HCT116 (cell line): ENCODE data around the gene PIGBOS1. TPM values are rescaled to one million over a fixed set of nuclear protein-coding genes. Genes with fewer than 3 reads are reported as not detected.

Source experiments
- ATAC-seq: fragments of 200-7000 bp; cut with Tn5 transposase; 2 replicates; pipeline ENCODE4 v1.9.1; 2020; ENCODE audit warnings: mild to moderate bottlenecking, moderate library complexity
- BruUV-seq: library from RNA; stranded (reverse); fragments of 400-500 nt; replicated peaks from 2 replicates; lab custom pipeline; 2021; lab: Mats Ljungman, UMichigan
- CTCF ChIA-PET: fragments of 300-600 bp; sonication (Branson Sonifier 250); formaldehyde crosslinking; loops from one replicate; lab custom pipeline; 2021; ENCODE audit warnings: antibody characterized with exemption; lab: Charles Lee
- POLR2A ChIA-PET: fragments of 300-600, 350-600 bp; sonication (Branson Sonifier 250); formaldehyde crosslinking; loops from one replicate; lab custom pipeline; 2021; ENCODE audit warnings: antibody characterized with exemption; lab: Charles Lee
- RAD21 ChIA-PET, 2 experiments: fragments of 300-600 bp; sonication (Branson Sonifier 250); formaldehyde crosslinking; loops; one replicate each; lab custom pipeline; 2023; ENCODE audit warnings: low total read pairs in 2 of 2; ENCODE audit not compliant: uncharacterized antibody in 2 of 2, unreplicated experiment in 2 of 2, low non-redundant PET in 1 of 2; lab: Charles Lee
- DNase-seq: peaks from one replicate; pipeline ENCODE4 v3.0.0-alpha.2; 2010; ENCODE audit warnings: low read depth, low spot score
- H2AFZ ChIP-seq: fragments of 200-600 bp; shearing (Covaris generic), sonication (generic); 2 replicates; pipeline ENCODE4 v1.6.1; 2017; ENCODE audit warnings: low read depth, mixed run types, mixed read lengths, antibody characterized with exemption, low read length; ENCODE audit not compliant: poor library complexity, severe bottlenecking
- H3K27ac ChIP-seq: 2 replicates; pipeline ENCODE4 v1.5.1; 2012; ENCODE audit warnings: low read depth, low read length
- H3K27me3 ChIP-seq: fragments of 200-600 bp; sonication (generic); 2 replicates; pipeline ENCODE4 v1.6.1; 2016; ENCODE audit warnings: mixed run types, low read length, mixed read lengths; ENCODE audit not compliant: insufficient read depth
- H3K36me3 ChIP-seq, 2 experiments: fragments of 200-500 bp in 1 of 2; fragments of 200-600 bp in 1 of 2; sonication (Bioruptor generic) in 1 of 2; sonication (generic) in 1 of 2; 2 replicates each; pipeline versions ENCODE4 v1.5.1 to v1.6.1; 2014 to 2016; ENCODE audit warnings: low read length in 2 of 2, inconsistent platforms in 1 of 2, mixed read lengths in 1 of 2, mixed run types in 1 of 2; ENCODE audit not compliant: insufficient read depth in 2 of 2, control insufficient read depth in 1 of 2
- H3K4me1 ChIP-seq, 2 experiments: fragments of 200-600 bp in 1 of 2; sonication (generic) in 1 of 2; 2 replicates each; pipeline versions ENCODE4 v1.5.1 to v1.6.1; 2012 to 2017; ENCODE audit warnings: low read length in 2 of 2, inconsistent platforms in 1 of 2, mild to moderate bottlenecking in 1 of 2, mixed read lengths in 1 of 2, mixed run types in 1 of 2, moderate library complexity in 1 of 2; ENCODE audit not compliant: insufficient read depth in 2 of 2, control insufficient read depth in 1 of 2
- H3K4me2 ChIP-seq: fragments of 200-600 bp; sonication (generic); 2 replicates; pipeline ENCODE4 v1.6.1; 2017; ENCODE audit warnings: mixed run types, low read length, mixed read lengths
- H3K4me3 ChIP-seq, 2 experiments: fragments of 200-600 bp in 1 of 2; sonication (generic) in 1 of 2; replicated peaks in 1 of 2; 2 replicates each; pipeline ENCODE4 v1.5.1; 2011 to 2016; ENCODE audit warnings: low read length in 2 of 2, control low read depth in 1 of 2, low read depth in 1 of 2, mild to moderate bottlenecking in 1 of 2, mixed read lengths in 1 of 2, mixed run types in 1 of 2
- H3K79me2 ChIP-seq: fragments of 200-600 bp; sonication (generic); 2 replicates; pipeline ENCODE4 v1.6.1; 2017; ENCODE audit warnings: mild to moderate bottlenecking, mixed run types, low read length, moderate library complexity, mixed read lengths; ENCODE audit not compliant: insufficient read depth
- H3K9ac ChIP-seq: fragments of 200-600 bp; sonication (generic); 2 replicates; pipeline ENCODE4 v1.6.1; 2016; ENCODE audit warnings: low read length, mixed read lengths
- H3K9me2 ChIP-seq: fragments of 200-600 bp; sonication (generic), shearing (Covaris generic); 2 replicates; pipeline ENCODE4 v1.6.1; 2017; ENCODE audit warnings: mixed run types, mild to moderate bottlenecking, moderate library complexity; ENCODE audit not compliant: insufficient read depth
- H3K9me3 ChIP-seq, 2 experiments: fragments of 200-500 bp in 1 of 2; fragments of 200-600 bp in 1 of 2; sonication (Bioruptor generic) in 1 of 2; sonication (generic) in 1 of 2; 2 replicates each; pipeline ENCODE4 v1.6.1; 2014 to 2017; ENCODE audit warnings: low read length in 2 of 2, mixed read lengths in 2 of 2, inconsistent platforms in 1 of 2, low read depth in 1 of 2, mild to moderate bottlenecking in 1 of 2, mixed run types in 1 of 2, moderate library complexity in 1 of 2; ENCODE audit not compliant: control insufficient read depth in 1 of 2, insufficient read depth in 1 of 2
- H4K20me1 ChIP-seq: fragments of 200-600 bp; sonication (generic), shearing (Covaris generic); 2 replicates; pipeline ENCODE4 v1.6.1; 2017; ENCODE audit warnings: mixed run types, mild to moderate bottlenecking, moderate library complexity; ENCODE audit not compliant: insufficient read depth
- ATF3 ChIP-seq: IDR thresholded peaks from 2 replicates; pipeline ENCODE4 v1.6.1; 2012
- CEBPB ChIP-seq: IDR thresholded peaks from 2 replicates; pipeline ENCODE4 v1.6.1; 2012; ENCODE audit warnings: low read depth
- CTCF ChIP-seq, 3 experiments: fragments of 200-600 bp in 1 of 3; sonication (generic) in 1 of 3; IDR thresholded peaks in 2 of 3; conservative IDR thresholded peaks in 1 of 3; 2 replicates each; pipeline ENCODE4 v1.5.1; 2012 to 2017; ENCODE audit warnings: low read depth in 2 of 3, low read length in 2 of 3, antibody characterized with exemption in 1 of 3, borderline replicate concordance in 1 of 3, control low read depth in 1 of 3, mild to moderate bottlenecking in 1 of 3, mixed read lengths in 1 of 3, mixed run types in 1 of 3, moderate library complexity in 1 of 3; ENCODE audit not compliant: insufficient read depth in 1 of 3
- EGR1 ChIP-seq: IDR thresholded peaks from 2 replicates; pipeline ENCODE4 v1.6.1; 2012; ENCODE audit warnings: low read depth
- ELF1 ChIP-seq: IDR thresholded peaks from 2 replicates; pipeline ENCODE4 v1.6.1; 2012; ENCODE audit warnings: low read depth, borderline replicate concordance
- EZH2 ChIP-seq: fragments of 200-600 bp; sonication (generic); IDR thresholded peaks from 2 replicates; pipeline ENCODE4 v1.6.1; 2017; ENCODE audit warnings: antibody characterized with exemption, mixed run types
- EZH2phosphoT487 ChIP-seq: fragments of 200-600 bp; IDR thresholded peaks from 2 replicates; pipeline ENCODE4 v1.6.1; 2018; ENCODE audit warnings: antibody characterized with exemption, borderline replicate concordance
- FOSL1 ChIP-seq: IDR thresholded peaks from 2 replicates; pipeline ENCODE4 v1.6.1; 2012; ENCODE audit warnings: low read depth
- POLR2A ChIP-seq: IDR thresholded peaks from 2 replicates; pipeline ENCODE4 v1.7.0; 2011; ENCODE audit warnings: borderline replicate concordance; ENCODE audit not compliant: insufficient read depth, insufficient read length; ENCODE audit errors: extremely low read depth
- POLR2AphosphoS5 ChIP-seq: IDR thresholded peaks from 2 replicates; pipeline ENCODE4 v1.6.1; 2011; ENCODE audit warnings: mild to moderate bottlenecking, low read depth, low read length, moderate library complexity
- SIN3A ChIP-seq: IDR thresholded peaks from 2 replicates; pipeline ENCODE4 v1.6.1; 2012; ENCODE audit warnings: low read depth
- SP1 ChIP-seq: IDR thresholded peaks from 2 replicates; pipeline ENCODE4 v1.6.1; 2012; ENCODE audit warnings: low read depth
- SRF ChIP-seq: IDR thresholded peaks from 2 replicates; pipeline ENCODE4 v1.6.1; 2012; ENCODE audit warnings: low read depth
- ZFX ChIP-seq: fragments of 450-650 bp; IDR thresholded peaks from 2 replicates; pipeline ENCODE4 v1.6.1; 2017
- intact Hi-C: fragments of 100-400 bp; cut with micrococcal nuclease; formaldehyde crosslinking; loops from 2 replicates; pipeline ENCODE4 v1.10.0; 2022
- total RNA-seq: library from RNA; stranded (reverse); gene quantifications from one replicate; pipeline ENCODE4 v1.2.1, GENCODE V29; 2021; ENCODE audit not compliant: unreplicated experiment

PIGBOS1 gene
- total RNA-seq, 1 experiment from 2014 or later = 15.3 TPM

DNA sequence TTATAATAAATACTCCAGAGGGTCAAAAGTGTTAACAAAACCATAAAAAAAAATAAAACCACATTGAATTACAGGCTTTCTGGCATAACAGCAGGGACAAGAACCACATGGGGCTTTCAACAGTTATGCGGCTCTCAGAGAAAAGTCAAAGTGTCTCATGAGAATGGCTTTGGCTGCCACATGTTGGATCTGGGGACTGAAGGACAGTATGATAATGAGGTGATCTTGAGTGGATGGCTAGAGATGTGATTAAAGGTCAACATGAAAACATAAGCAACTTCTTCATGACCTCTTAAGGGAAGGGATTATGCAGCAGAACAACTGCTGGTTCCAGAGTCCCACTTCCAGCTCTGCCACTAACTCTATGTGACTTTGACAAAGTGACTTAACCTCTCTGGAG is 34.5 kb downstream of the PIGBOS1 start:
- Histone ChIP-seq H2AFZ (no peak overlapping the region), H4K20me1 (no peaks in the 10 kb centered on the region), H3K9me3 (no peaks in the 10 kb centered on the region), H3K4me2 (no peak overlapping the region), H3K36me3 (no peaks in the 10 kb centered on the region), H3K4me3 (no peak overlapping the region), H3K4me1 (peaks cover 8 to 26% of the 10 kb centered on the region in 2 experiments), H3K27me3 (no peaks in the 10 kb centered on the region), H3K9ac (no peak overlapping the region), H3K79me2 (no peaks in the 10 kb centered on the region), H3K27ac (no peak overlapping the region), H3K9me2 (no peaks in the 10 kb centered on the region)
- ChIA-PET POLR2A (no interaction called here), CTCF (no interaction called here), RAD21 (no interaction called here)
- no TSS peak for BruUV-seq
- DNase-seq = no peak
- ATAC-seq = no peak
- intact Hi-C loops = no loop called here
- no peak for TF ChIP-seq ATF3
- no peak for TF ChIP-seq POLR2AphosphoS5
- no peak for TF ChIP-seq FOSL1
- TF ChIP-seq SP1 = no peak
- TF ChIP-seq SIN3A = no peak
- TF ChIP-seq CEBPB = no peak
- TF ChIP-seq CTCF (IDR thresholded peaks at IDR 0.05 in 2 of 3, conservative IDR thresholded peaks at IDR 0.05 in 1 of 3; ENCODE audit: borderline replicate concordance in 1 of 3, insufficient read depth in 1 of 3, low read depth in 2 of 3, low read length in 2 of 3) = no peak
- no peak for TF ChIP-seq POLR2A
- TF ChIP-seq EZH2 = no peak
- TF ChIP-seq ELF1 = no peak
- TF ChIP-seq ZFX = no peak
- no peak for TF ChIP-seq SRF
- TF ChIP-seq EGR1 = no peak
- TF ChIP-seq EZH2phosphoT487 = no peak
